ENCODE data around the gene ZBTB5.

DNA sequence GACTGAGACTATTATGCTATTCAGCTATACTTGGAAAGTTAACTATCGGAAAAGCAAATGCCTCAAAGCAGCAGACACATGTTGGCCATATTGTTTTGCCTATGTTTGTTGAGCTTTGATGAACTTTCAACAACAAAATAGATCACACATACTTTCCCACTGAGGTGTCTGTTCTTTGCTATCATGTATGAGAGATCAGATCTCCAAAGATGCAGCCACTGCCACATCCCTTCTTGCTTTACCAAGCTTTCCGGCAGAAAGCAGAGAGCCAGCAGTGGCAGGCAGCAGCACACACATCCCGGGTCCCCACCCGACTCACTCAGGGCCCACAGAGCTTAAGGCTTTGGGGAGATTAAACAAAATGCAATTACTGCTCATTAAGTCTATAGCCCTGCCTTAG, 18.8 kb downstream of the ZBTB5 start:
- TF ChIP-seq, protein P1, sequence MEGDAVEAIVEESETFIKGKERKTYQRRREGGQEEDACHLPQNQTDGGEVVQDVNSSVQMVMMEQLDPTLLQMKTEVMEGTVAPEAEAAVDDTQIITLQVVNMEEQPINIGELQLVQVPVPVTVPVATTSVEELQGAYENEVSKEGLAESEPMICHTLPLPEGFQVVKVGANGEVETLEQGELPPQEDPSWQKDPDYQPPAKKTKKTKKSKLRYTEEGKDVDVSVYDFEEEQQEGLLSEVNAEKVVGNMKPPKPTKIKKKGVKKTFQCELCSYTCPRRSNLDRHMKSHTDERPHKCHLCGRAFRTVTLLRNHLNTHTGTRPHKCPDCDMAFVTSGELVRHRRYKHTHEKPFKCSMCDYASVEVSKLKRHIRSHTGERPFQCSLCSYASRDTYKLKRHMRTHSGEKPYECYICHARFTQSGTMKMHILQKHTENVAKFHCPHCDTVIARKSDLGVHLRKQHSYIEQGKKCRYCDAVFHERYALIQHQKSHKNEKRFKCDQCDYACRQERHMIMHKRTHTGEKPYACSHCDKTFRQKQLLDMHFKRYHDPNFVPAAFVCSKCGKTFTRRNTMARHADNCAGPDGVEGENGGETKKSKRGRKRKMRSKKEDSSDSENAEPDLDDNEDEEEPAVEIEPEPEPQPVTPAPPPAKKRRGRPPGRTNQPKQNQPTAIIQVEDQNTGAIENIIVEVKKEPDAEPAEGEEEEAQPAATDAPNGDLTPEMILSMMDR (conservative IDR thresholded peaks at IDR 0.05; ENCODE audit: low read depth, low read length): no peak
- TF ChIP-seq SMC3 (IDR thresholded peaks at IDR 0.05; ENCODE audit: low read depth, low read length) (no peak), POLR2A (IDR thresholded peaks at IDR 0.05; ENCODE audit: low read depth, low read length) (no peak), CEBPB (IDR thresholded peaks at IDR 0.05; ENCODE audit: low read depth, low read length) (no peak), MAFK (IDR thresholded peaks at IDR 0.05; ENCODE audit: low read depth, low read length) (no peak), RCOR1 (IDR thresholded peaks at IDR 0.05; ENCODE audit: insufficient replicate concordance, low read length) (no peak), MXI1 (IDR thresholded peaks at IDR 0.05; ENCODE audit: borderline replicate concordance, low read depth, low read length) (no peak), BHLHE40 (IDR thresholded peaks at IDR 0.05; ENCODE audit: low read depth, low read length) (no peak)
- TF ChIP-seq, protein P2, sequence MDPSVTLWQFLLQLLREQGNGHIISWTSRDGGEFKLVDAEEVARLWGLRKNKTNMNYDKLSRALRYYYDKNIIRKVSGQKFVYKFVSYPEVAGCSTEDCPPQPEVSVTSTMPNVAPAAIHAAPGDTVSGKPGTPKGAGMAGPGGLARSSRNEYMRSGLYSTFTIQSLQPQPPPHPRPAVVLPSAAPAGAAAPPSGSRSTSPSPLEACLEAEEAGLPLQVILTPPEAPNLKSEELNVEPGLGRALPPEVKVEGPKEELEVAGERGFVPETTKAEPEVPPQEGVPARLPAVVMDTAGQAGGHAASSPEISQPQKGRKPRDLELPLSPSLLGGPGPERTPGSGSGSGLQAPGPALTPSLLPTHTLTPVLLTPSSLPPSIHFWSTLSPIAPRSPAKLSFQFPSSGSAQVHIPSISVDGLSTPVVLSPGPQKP (IDR thresholded peaks at IDR 0.05; ENCODE audit: borderline replicate concordance, low read depth, low read length): no peak
- TF ChIP-seq, protein P3, sequence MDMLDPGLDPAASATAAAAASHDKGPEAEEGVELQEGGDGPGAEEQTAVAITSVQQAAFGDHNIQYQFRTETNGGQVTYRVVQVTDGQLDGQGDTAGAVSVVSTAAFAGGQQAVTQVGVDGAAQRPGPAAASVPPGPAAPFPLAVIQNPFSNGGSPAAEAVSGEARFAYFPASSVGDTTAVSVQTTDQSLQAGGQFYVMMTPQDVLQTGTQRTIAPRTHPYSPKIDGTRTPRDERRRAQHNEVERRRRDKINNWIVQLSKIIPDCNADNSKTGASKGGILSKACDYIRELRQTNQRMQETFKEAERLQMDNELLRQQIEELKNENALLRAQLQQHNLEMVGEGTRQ (IDR thresholded peaks at IDR 0.05; ENCODE audit: low read depth, low read length): no peak

All from IMR-90 (cell line).